C4-2B (cell line): Measurements from ENCODE around the gene PSEN1.

Experiments
- CTCF ChIP-seq: fragments of 450-650 bp; conservative IDR thresholded peaks from 2 replicates; pipeline ENCODE4 v1.5.1; 2017; ENCODE audit warnings: mild to moderate bottlenecking
- ZFX ChIP-seq: fragments of 450-650 bp; IDR thresholded peaks from 2 replicates; pipeline ENCODE4 v1.6.1; 2017

- TF ChIP-seq CTCF, result no peak
- TF ChIP-seq ZFX, result no peak
Measured at GRCh38 chr14:73203527-73203926, 67.2 kb downstream of the PSEN1 start.
